Skeletal muscle tissue (tissue), 4 donors: ENCODE results near the gene CDAN1. TPM values are rescaled to one million over a fixed set of nuclear protein-coding genes. Genes with fewer than 3 reads are reported as not detected.

ENCODE experiments used
- H3K27ac ChIP-seq: one replicate; pipeline ENCODE4 v1.7.0; 2013; ENCODE audit warnings: mild to moderate bottlenecking, low read depth, low read length, inconsistent platforms
- H3K27me3 ChIP-seq, 3 donors: one replicate each; pipeline ENCODE4 v1.7.0; 2013; ENCODE audit warnings: low read length in 3 of 3; ENCODE audit not compliant: control insufficient read depth in 3 of 3, insufficient read depth in 3 of 3
- H3K36me3 ChIP-seq, 3 donors: one replicate each; pipeline ENCODE4 v1.7.0; 2013; ENCODE audit warnings: low read length in 3 of 3; ENCODE audit not compliant: control insufficient read depth in 3 of 3, insufficient read depth in 3 of 3
- H3K4me1 ChIP-seq, 3 donors: one replicate each; pipeline ENCODE4 v1.7.0; 2013; ENCODE audit warnings: low read length in 3 of 3, mild to moderate bottlenecking in 3 of 3; ENCODE audit not compliant: control insufficient read depth in 3 of 3, insufficient read depth in 3 of 3
- H3K4me3 ChIP-seq, 3 donors: one replicate each; pipeline ENCODE4 v1.7.0; 2013; ENCODE audit warnings: low read length in 3 of 3
- H3K9ac ChIP-seq, 3 donors: one replicate each; pipeline ENCODE4 v1.7.0; 2013; ENCODE audit warnings: low read length in 3 of 3, mild to moderate bottlenecking in 3 of 3, moderate library complexity in 2 of 3, low read depth in 1 of 3
- H3K9me3 ChIP-seq, 3 donors: one replicate each; pipeline ENCODE4 v1.7.0; 2013; ENCODE audit warnings: low read length in 3 of 3; ENCODE audit not compliant: control insufficient read depth in 3 of 3
- total RNA-seq: library from RNA; depleted of rRNA; stranded (reverse); fragments of >200 nt; gene quantifications from one replicate; pipeline ENCODE4 v1.2.3, GENCODE V29; 2014
- donor health status: Osteomylitis.

The CDAN1 gene
- total RNA-seq, 1 donor from 2014 or later: 9.9 TPM

DNA sequence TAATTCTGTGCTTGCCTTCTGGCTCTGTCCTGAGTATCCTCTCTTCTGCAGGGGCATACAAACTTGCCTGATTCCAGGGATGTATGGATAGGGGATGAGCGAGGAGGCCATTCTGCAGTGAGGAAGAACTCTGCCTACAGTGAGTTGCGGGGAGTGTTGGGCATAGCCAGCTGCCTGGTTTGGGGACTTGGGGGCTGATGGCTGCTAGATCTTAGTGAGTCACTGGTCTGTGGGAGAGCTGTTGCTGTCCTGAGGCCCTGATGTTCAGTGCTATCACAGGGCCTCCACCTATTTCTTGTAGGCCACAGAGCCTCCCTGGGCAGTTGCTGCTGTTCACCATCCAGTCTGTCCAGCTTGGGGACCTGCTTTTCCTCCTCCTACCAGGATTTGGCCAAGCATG is 20.3 kb downstream of the CDAN1 start:
- H3K9me3 ChIP-seq: no peaks in the 10 kb centered on the region
- no peaks in the 10 kb centered on the region for H3K27me3 ChIP-seq
- no peak overlapping the region for H3K27ac ChIP-seq
- H3K4me1 ChIP-seq: no peaks in the 10 kb centered on the region
- no peak overlapping the region for H3K4me3 ChIP-seq
- H3K36me3 ChIP-seq: peaks cover 17 to 33% (median 25%) of the 10 kb centered on the region in 3 donors
- no peak overlapping the region for H3K9ac ChIP-seq

DNA sequence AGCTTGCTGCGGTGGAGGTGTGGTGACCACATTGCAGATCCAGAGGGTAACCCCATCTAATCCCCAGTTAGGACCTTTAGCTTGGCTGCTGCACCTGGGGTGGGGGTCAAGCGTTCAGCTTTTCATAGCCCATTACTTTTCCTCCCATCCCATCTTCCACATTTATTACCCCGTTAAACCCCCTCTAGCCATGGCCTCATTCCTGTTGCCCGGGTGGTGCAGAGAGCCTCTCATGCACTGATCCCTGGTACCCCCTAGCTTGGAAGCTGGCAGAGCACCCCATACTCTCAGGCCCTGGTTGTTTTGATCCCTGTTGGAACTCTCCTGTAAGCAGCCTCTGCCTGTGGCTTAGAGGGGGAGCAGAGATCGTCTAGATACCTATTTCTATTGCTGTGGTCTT is 20.8 kb downstream of the CDAN1 start:
- no peaks in the 10 kb centered on the region for H3K27me3 ChIP-seq
- peaks cover 17 to 32% (median 24%) of the 10 kb centered on the region in 3 donors for H3K36me3 ChIP-seq
- no peak overlapping the region for H3K27ac ChIP-seq
- H3K9me3 ChIP-seq: no peaks in the 10 kb centered on the region
- no peaks in the 10 kb centered on the region for H3K4me1 ChIP-seq
- no peak overlapping the region for H3K4me3 ChIP-seq
- H3K9ac ChIP-seq: no peak overlapping the region

DNA sequence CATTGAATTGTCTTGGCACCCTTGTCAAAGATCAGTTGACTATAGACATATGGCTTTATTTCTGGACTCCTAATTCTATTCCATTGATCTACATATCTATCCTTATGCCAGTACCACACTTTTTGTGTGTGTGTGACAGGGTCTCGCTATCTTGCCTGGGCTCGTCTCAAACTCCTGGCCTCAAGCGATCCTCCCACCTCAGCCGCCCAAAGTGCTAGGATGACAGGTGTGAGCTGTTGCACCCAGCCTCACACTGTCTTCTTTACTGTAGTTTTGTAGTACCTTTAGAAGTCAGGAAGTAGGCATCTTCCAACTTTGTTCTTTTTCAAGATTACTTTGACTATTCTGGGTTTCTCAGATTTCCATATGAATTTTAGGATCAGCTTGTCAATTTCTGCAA is 24.3 kb downstream of the CDAN1 start:
- Histone ChIP-seq H3K27me3 (no peaks in the 10 kb centered on the region), H3K36me3 (peaks cover 0 to 9% (median under 1%) of the 10 kb centered on the region in 3 donors)

DNA sequence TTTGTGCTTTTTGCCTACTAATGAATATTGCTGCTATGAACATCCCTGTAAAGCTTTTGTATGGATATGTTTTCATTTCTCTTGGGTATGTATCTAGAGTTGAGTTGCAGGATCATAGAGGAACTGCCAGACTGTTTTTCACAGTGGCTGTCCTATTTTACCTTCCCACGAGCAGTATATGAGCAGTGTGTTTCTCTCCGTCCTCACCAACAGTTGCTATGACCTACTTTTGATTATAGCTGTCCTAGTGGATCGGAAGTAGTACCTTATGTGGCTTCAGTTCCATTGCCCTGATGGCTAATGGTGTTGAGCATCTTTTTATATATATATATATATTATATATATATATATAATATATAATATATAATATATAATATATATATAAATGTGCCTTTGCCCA is 25.2 kb downstream of the CDAN1 start:
- no peak overlapping the region for H3K4me3 ChIP-seq
- no peaks in the 10 kb centered on the region for H3K9me3 ChIP-seq
- H3K4me1 ChIP-seq: no peaks in the 10 kb centered on the region
- H3K9ac ChIP-seq: no peak overlapping the region
- H3K27ac ChIP-seq: no peak overlapping the region
- peaks cover 0 to 4% (median 0%) of the 10 kb centered on the region in 3 donors for H3K36me3 ChIP-seq
- no peaks in the 10 kb centered on the region for H3K27me3 ChIP-seq

More for the DNA sequence above, 24.3 kb downstream of the CDAN1 start:
- Histone ChIP-seq H3K4me1 (no peaks in the 10 kb centered on the region), H3K27ac (no peak overlapping the region), H3K4me3 (no peak overlapping the region), H3K9ac (no peak overlapping the region), H3K9me3 (no peaks in the 10 kb centered on the region)

DNA sequence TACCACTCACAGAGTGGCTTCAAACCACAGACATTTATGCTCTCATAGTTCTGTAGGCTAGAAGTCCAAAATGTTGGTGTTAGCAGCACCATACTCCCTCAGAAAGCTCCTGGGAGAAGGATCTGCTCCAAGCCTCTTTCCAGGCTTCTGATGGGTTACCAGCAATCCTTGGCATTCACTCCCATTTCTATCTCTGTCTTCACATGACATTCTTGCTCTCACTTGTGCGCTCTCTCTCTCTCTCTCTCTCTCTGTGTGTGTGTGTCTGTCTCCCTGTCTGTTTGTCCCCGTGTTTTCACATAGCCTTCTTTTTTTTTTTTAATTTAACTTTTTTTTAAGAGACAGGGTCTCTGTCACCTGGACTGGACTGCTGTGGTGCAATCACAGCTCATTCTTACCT is 26.3 kb downstream of the CDAN1 start:
- Histone ChIP-seq H3K9me3 (no peaks in the 10 kb centered on the region), H3K36me3 (peaks cover 0 to 2% (median 0%) of the 10 kb centered on the region in 3 donors), H3K27ac (no peak overlapping the region), H3K4me3 (no peak overlapping the region), H3K27me3 (no peaks in the 10 kb centered on the region), H3K9ac (no peak overlapping the region), H3K4me1 (no peaks in the 10 kb centered on the region)

DNA sequence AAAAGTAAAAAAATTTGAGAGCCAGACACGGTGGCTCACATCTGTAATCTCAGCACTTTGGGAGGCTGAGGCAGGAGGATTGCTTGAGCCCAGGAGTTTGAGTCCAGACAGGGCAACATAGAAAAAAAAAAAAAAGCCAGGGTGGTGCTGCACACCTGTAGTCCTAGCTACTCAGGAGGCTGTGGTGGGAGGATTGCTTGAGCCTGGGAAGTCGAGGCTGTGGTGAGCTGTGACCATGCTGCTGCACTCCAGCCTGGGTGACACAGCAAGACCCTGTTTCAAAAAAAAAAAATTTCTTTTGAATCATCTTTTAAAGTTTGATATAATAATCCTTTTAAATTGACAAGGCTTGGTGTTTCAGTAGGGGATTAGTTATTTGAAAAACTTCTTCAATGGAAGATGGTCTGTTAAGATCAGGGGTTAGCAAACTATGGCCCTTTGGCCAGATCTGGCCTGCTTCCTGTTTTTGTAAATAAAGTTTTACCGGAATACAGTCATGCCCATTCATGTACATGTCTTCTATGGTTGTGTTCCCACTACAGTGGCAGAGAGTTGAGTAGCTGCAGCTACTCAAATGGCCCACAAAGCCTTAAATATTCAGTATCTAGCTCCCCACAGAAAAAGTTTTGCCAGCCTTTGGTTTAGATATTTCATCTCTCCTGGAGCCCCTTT is 28.9 kb downstream of the CDAN1 start:
- H3K9me3 ChIP-seq: no peaks in the 10 kb centered on the region
- H3K36me3 ChIP-seq: peaks cover 0 to 2% (median 0%) of the 10 kb centered on the region in 3 donors
- H3K4me3 ChIP-seq: no peak overlapping the region
- H3K27ac ChIP-seq: no peak overlapping the region
- no peak overlapping the region for H3K9ac ChIP-seq
- no peaks in the 10 kb centered on the region for H3K27me3 ChIP-seq
- no peaks in the 10 kb centered on the region for H3K4me1 ChIP-seq

DNA sequence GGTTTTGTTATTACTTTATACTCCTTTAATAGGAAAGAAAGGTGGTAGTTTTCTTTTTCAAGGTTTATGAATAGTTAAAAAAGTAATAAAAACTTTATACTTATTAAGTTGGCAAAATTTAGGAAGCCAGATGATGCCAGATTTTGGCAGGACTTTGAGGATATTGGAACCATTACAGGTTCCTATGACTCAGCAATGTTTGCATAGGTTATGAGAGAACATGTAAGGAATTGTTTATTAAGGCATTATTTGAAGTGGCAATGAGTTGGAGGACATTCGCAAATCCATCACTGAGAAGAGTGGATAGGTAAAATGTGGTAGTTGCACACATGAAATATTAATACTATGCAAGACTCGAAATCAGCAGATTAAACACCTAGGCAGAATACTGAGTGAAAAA is 29.9 kb downstream of the CDAN1 start:
- Histone ChIP-seq H3K9ac (no peak overlapping the region), H3K36me3 (peaks cover 0 to 2% (median 0%) of the 10 kb centered on the region in 3 donors)

DNA sequence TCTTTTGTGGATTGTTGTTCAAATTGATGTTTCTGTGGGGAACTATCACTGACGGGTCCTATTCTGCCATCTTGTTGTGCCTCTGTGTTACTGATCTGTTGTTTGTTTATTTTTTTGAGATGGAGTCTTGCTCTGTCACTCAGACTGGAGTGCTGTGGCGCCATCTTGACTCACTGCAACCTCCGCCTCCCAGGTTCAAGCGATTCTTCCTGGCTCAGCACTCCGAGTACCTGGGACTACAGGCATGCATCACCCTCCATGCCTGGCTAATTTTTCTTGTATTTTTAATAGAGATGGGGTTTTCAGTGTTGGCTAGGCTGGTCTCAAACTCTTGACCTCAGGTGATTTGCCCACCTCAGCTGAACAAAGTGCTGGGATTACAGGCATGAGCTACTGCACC is 31.6 kb downstream of the CDAN1 start:
- Histone ChIP-seq H3K27ac (no peak overlapping the region), H3K36me3 (peaks cover 0 to 2% (median 0%) of the 10 kb centered on the region in 3 donors), H3K9ac (no peak overlapping the region), H3K4me3 (no peak overlapping the region), H3K4me1 (no peaks in the 10 kb centered on the region), H3K27me3 (no peaks in the 10 kb centered on the region), H3K9me3 (no peaks in the 10 kb centered on the region)

More for the DNA sequence above, 29.9 kb downstream of the CDAN1 start:
- Histone ChIP-seq H3K27ac (no peak overlapping the region), H3K4me1 (no peaks in the 10 kb centered on the region), H3K27me3 (no peaks in the 10 kb centered on the region), H3K4me3 (no peak overlapping the region), H3K9me3 (no peaks in the 10 kb centered on the region)

DNA sequence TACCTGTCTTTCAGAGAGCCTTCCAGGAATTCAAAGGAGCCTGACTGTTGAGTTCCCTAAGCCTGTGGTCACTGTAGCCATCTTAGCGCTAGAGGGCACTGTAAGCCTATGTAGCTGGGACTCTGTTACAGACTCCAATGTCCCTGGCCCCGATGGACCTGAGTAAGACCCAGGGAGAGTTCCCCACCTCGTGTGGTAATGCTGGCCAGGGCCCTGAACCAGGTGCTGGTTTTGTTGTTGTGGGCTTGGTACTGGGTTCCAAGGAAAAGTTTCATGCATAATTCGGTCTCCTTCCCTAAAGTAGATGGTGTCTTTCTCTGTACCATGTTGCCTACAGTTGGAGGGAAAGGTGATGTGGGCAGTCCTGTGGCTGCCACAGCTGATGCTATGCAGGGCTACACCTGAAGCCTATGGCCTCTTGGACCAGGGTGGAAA is 32.4 kb downstream of the CDAN1 start:
- Histone ChIP-seq H3K9ac (no peak overlapping the region), H3K4me1 (no peaks in the 10 kb centered on the region), H3K9me3 (no peaks in the 10 kb centered on the region), H3K4me3 (no peak overlapping the region), H3K36me3 (peaks cover 0 to 2% (median 0%) of the 10 kb centered on the region in 3 donors), H3K27ac (no peak overlapping the region), H3K27me3 (no peaks in the 10 kb centered on the region)

DNA sequence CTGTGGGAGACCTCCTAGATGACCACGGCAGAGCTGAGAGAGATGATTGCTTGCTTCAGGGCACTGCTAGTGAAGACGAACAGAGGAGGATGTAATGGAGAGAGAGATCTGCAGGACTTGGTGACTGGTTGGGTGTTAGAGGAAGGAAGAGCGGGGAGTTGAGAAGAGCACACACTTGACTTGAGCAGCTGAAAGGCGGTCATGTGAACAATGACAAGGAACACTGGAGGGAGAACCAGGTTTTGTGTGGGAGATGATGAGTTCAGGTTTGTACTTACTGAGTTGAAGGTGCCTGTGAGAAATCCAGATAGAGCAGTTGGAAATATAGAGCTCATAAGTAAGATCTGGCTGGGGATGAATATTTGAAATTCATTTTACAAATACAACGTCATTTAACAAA is 40.3 kb downstream of the CDAN1 start:
- Histone ChIP-seq H3K4me1 (no peaks in the 10 kb centered on the region), H3K4me3 (no peak overlapping the region), H3K36me3 (peaks cover 3 to 31% (median 11%) of the 10 kb centered on the region in 3 donors), H3K27ac (no peak overlapping the region), H3K9me3 (no peaks in the 10 kb centered on the region), H3K9ac (no peak overlapping the region), H3K27me3 (no peaks in the 10 kb centered on the region)
